Measurements from ENCODE around the gene PLPP7.

DNA sequence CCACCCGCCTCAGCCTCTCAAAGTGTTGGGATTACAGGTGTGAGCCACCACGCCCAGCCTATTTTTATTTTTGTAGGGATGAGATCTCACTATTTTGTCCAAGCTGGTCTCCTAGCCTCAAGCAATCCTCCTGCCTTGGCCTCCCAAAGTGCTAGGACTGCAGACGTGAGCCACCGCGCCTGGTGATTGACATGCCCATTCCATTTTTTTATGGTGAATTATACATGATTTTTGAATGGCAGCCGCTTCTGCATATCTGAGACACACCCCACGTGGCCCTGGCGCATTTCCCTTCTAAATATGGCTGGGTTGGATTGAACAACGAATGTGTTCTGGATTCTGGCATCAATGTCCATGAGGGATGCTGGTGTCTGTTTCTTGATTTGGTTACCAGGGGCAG lies 22.7 kb downstream of the PLPP7 start:
- TF ChIP-seq REST (IDR thresholded peaks at IDR 0.05; ENCODE audit: insufficient read depth in 1 of 2, low read depth in 2 of 2, low read length in 2 of 2) (no peak), POLR2AphosphoS5 (IDR thresholded peaks at IDR 0.05; ENCODE audit: low read depth, low read length) (no peak), FOXP2 (optimal IDR thresholded peaks at IDR 0.05; ENCODE audit: borderline replicate concordance, extremely low read depth, extremely low read length, insufficient read depth) (no peak), SIN3A (IDR thresholded peaks at IDR 0.05; ENCODE audit: borderline replicate concordance, insufficient read depth, low read length) (no peak)

All from PFSK-1 (cell line).